ENCODE data around the gene ZNF280A.
"Not testable (repeated sequence)": the region's sequence is repeated elsewhere in the genome, so short reads cannot be mapped to it uniquely, and the experiment has no call there.

The ZNF280A gene

DNA sequence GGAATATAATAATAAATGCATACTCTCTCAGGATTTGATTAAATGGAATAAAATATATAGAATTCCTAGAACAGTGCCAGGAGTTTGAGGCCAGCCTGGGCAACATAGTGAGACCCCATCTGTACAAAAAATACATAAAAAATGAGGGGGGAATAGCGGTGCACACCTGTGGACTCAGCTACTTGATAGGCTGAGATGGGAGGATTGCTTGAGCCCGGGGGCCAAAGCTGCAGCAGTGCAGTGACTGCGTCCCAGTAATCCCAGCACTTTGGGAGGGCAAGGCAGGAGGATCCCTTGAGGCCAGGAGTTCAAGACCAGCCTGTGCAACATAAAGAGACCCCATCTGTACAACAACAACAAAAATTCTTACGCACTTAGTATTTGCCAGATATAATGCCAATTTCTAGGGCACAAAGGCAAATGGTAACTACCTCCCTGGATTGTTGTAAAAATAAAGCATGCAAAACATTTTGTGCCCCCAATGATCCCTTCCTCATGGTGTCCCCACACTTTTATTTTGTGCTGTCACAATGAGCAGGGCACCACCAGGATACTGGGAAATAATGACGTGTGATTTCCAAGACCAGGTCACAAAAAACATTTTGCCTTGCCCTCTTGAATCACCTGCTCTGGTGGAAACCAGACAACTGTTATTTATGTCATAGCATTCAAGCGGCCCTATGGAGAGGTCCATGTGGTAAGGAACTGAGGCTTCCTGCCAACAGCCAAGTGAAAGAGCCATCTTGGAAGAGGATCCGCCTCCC is 18.3 kb upstream of the ZNF280A start:
- Histone ChIP-seq H3K36me3 (ENCODE audit: control insufficient read depth, insufficient read depth, low read length) (no peaks in the 10 kb centered on the region), H3K4me1 (ENCODE audit: control insufficient read depth, insufficient read depth, low read length) (no peaks in the 10 kb centered on the region), H3K9me3 (ENCODE audit: control insufficient read depth, insufficient read depth, low read depth, low read length) (no peaks in the 10 kb centered on the region), H3K9ac (ENCODE audit: low read length) (no peak overlapping the region), H3K4me3 (ENCODE audit: low read depth, low read length) (no peak overlapping the region), H3K27me3 (ENCODE audit: control insufficient read depth, insufficient read depth, low read length) (peaks cover 82% of the 10 kb centered on the region), H3K27ac (ENCODE audit: low read depth, low read length) (no peak overlapping the region)

DNA sequence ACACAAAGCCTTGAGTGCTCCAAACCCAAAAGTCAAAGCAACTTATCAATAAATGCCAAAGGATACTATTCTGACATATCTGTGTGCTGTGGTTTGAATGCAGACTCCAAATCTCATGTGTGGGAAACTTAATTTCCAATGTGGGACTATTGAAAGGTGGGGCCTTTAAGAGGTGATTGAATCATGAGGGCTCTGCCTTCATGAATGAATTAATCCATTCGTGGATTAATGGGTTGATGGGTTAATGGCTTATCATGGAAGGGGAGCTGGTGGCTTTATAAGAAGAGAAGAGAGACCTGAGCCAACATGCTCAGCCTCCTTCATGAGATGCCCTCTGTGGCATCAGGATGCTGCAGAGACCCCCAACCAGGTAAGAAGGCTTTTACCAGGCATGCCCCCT is 16.8 kb upstream of the ZNF280A start:
- H3K4me1 ChIP-seq (ENCODE audit: control insufficient read depth, insufficient read depth, low read length), result no peaks in the 10 kb centered on the region
- peaks cover 79% of the 10 kb centered on the region for H3K27me3 ChIP-seq (ENCODE audit: control insufficient read depth, insufficient read depth, low read length)
- H3K4me3 ChIP-seq (ENCODE audit: low read depth, low read length), result no peak overlapping the region
- no peaks in the 10 kb centered on the region for H3K9me3 ChIP-seq (ENCODE audit: control insufficient read depth, insufficient read depth, low read depth, low read length)
- no peak overlapping the region for H3K9ac ChIP-seq (ENCODE audit: low read length)
- H3K27ac ChIP-seq (ENCODE audit: low read depth, low read length), result no peak overlapping the region
- no peaks in the 10 kb centered on the region for H3K36me3 ChIP-seq (ENCODE audit: control insufficient read depth, insufficient read depth, low read length)

DNA sequence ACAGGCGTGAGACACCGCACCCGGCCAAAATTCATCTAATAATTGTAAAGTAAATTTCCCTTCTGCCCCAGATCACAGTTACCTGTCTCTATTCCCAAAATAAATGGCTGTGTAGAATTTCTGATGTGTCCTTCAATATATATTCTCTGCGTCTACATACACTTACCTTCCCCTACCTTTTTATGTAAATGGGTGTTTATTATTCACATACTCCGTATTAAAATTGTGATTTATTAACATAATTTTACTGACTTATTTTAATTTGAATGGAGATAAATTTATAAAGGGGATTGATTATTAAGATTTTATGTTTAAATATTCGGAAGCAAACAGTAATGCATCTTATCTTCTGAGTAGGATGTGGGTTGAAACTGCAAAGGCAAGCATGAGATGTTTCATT is 16.4 kb upstream of the ZNF280A start:
- no peak overlapping the region for H3K4me3 ChIP-seq (ENCODE audit: low read depth, low read length)
- no peak overlapping the region for H3K9ac ChIP-seq (ENCODE audit: low read length)
- no peak overlapping the region for H3K27ac ChIP-seq (ENCODE audit: low read depth, low read length)
- peaks cover 79% of the 10 kb centered on the region for H3K27me3 ChIP-seq (ENCODE audit: control insufficient read depth, insufficient read depth, low read length)
- no peaks in the 10 kb centered on the region for H3K9me3 ChIP-seq (ENCODE audit: control insufficient read depth, insufficient read depth, low read depth, low read length)
- no peaks in the 10 kb centered on the region for H3K36me3 ChIP-seq (ENCODE audit: control insufficient read depth, insufficient read depth, low read length)
- no peaks in the 10 kb centered on the region for H3K4me1 ChIP-seq (ENCODE audit: control insufficient read depth, insufficient read depth, low read length)

DNA sequence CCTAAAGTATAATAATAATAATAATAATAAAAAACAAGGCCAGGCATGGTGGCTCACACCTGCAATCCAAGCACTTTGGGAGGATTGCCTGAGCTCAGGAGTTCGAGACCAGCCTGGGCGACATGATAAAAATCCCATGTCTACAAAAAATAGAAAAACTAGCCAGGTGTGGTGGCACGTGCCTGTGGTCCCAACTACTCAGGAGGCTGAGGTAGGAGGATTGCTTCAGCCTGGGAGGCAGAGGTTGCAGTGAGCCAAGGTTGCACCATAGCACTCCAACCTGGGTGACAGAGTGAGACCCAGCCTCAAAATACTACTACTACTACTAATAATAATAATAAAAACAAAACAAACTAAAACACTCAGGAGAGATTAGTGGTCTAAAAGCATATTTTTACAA is 15.6 kb upstream of the ZNF280A start:
- H3K27ac ChIP-seq (ENCODE audit: low read depth, low read length), result no peak overlapping the region
- no peaks in the 10 kb centered on the region for H3K4me1 ChIP-seq (ENCODE audit: control insufficient read depth, insufficient read depth, low read length)
- no peak overlapping the region for H3K4me3 ChIP-seq (ENCODE audit: low read depth, low read length)
- peaks cover 79% of the 10 kb centered on the region for H3K27me3 ChIP-seq (ENCODE audit: control insufficient read depth, insufficient read depth, low read length)
- no peak overlapping the region for H3K9ac ChIP-seq (ENCODE audit: low read length)
- H3K9me3 ChIP-seq (ENCODE audit: control insufficient read depth, insufficient read depth, low read depth, low read length), result no peaks in the 10 kb centered on the region
- H3K36me3 ChIP-seq (ENCODE audit: control insufficient read depth, insufficient read depth, low read length), result no peaks in the 10 kb centered on the region

DNA sequence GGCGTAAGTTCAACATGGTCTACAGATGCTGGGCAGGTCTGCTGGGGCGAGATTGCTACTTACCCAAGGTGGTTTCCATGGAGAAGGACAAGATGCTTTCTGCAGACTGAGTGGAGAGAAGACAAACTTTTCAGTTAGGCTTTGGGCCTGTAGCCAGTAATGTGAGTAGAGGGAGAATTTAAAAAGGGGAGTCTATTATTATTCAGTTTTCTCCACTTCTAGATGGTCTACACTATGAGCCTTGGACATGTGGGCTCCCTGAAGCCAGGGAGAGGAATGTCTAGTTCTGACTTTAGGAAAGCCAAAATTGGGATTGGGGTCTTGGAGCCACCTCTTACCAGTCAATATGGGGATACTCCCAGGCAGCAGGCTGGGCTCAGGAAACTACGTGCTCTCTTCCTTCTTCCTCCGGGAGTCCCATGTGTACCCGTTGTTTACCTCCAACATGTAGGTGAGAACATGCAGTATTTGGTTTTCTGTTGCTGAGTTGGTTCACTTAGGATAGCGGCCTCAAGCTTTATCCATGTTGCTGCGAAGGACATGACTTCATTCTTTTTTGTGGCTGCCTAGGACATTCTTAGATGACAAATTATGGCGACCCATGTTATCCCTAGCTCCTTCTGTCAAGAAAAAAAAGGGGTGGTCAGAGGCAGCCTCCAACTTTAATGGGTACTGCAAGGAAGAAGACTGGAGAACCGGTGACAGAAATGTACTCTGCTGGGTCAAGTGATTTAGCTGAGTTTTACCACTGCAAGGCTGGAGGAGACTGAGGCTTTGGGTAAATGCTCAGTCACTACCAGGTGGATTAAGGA is 14.7 kb upstream of the ZNF280A start:
- no peak overlapping the region for H3K27ac ChIP-seq (ENCODE audit: low read depth, low read length)
- H3K4me3 ChIP-seq (ENCODE audit: low read depth, low read length), result no peak overlapping the region
- no peaks in the 10 kb centered on the region for H3K9me3 ChIP-seq (ENCODE audit: control insufficient read depth, insufficient read depth, low read depth, low read length)

DNA sequence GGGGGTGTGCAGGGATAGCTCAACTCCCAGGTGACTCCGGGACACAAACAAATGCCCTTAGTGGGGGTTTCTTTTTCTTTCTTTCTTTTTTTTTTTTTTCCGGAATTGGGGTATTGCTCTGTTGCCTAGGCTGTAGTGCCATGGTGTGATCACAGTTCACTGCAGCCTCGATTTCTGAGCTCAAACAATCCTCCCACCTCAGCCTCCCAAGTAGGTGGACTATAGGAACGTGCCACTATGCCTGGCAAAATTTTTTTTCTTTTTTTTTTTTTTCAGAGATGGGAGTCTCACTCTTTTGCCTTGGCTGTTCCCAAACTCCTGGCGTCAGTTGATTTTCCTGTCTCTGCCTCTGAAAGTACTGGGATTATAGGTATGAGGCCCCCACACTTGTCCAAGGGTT is 13.8 kb upstream of the ZNF280A start:
- H3K27ac ChIP-seq (ENCODE audit: low read depth, low read length), result no peak overlapping the region
- no peaks in the 10 kb centered on the region for H3K36me3 ChIP-seq (ENCODE audit: control insufficient read depth, insufficient read depth, low read length)
- no peaks in the 10 kb centered on the region for H3K9me3 ChIP-seq (ENCODE audit: control insufficient read depth, insufficient read depth, low read depth, low read length)
- no peak overlapping the region for H3K9ac ChIP-seq (ENCODE audit: low read length)
- H3K4me3 ChIP-seq (ENCODE audit: low read depth, low read length), result no peak overlapping the region
- no peaks in the 10 kb centered on the region for H3K4me1 ChIP-seq (ENCODE audit: control insufficient read depth, insufficient read depth, low read length)
- peaks cover 74% of the 10 kb centered on the region for H3K27me3 ChIP-seq (ENCODE audit: control insufficient read depth, insufficient read depth, low read length)

More for the DNA sequence above, 14.7 kb upstream of the ZNF280A start:
- no peak overlapping the region for H3K9ac ChIP-seq (ENCODE audit: low read length)
- no peaks in the 10 kb centered on the region for H3K4me1 ChIP-seq (ENCODE audit: control insufficient read depth, insufficient read depth, low read length)
- no peaks in the 10 kb centered on the region for H3K36me3 ChIP-seq (ENCODE audit: control insufficient read depth, insufficient read depth, low read length)
- peaks cover 73% of the 10 kb centered on the region for H3K27me3 ChIP-seq (ENCODE audit: control insufficient read depth, insufficient read depth, low read length)

DNA sequence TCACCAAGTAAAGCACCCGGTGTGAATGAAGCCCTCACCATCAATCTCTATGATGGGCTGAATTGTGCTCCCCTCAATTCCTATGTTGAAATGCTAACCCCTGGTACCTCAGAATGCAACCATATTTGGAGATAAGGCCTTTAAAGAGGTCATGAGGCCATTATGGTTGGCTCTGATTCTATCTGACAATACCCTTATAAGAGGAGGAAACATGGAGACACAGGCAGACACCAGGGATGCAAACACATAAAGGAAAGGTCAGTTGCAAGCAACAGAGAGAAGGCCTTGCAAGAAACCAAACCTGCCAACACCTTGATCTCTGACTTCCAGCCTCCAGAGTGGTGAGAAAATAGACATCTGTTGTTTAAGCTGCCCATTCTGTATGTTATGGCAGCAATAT is 13.3 kb upstream of the ZNF280A start:
- no peak overlapping the region for H3K4me3 ChIP-seq (ENCODE audit: low read depth, low read length)
- H3K9me3 ChIP-seq (ENCODE audit: control insufficient read depth, insufficient read depth, low read depth, low read length), result no peaks in the 10 kb centered on the region
- H3K27ac ChIP-seq (ENCODE audit: low read depth, low read length), result no peak overlapping the region
- no peak overlapping the region for H3K9ac ChIP-seq (ENCODE audit: low read length)
- no peaks in the 10 kb centered on the region for H3K36me3 ChIP-seq (ENCODE audit: control insufficient read depth, insufficient read depth, low read length)
- H3K4me1 ChIP-seq (ENCODE audit: control insufficient read depth, insufficient read depth, low read length), result no peaks in the 10 kb centered on the region
- peaks cover 74% of the 10 kb centered on the region for H3K27me3 ChIP-seq (ENCODE audit: control insufficient read depth, insufficient read depth, low read length)

DNA sequence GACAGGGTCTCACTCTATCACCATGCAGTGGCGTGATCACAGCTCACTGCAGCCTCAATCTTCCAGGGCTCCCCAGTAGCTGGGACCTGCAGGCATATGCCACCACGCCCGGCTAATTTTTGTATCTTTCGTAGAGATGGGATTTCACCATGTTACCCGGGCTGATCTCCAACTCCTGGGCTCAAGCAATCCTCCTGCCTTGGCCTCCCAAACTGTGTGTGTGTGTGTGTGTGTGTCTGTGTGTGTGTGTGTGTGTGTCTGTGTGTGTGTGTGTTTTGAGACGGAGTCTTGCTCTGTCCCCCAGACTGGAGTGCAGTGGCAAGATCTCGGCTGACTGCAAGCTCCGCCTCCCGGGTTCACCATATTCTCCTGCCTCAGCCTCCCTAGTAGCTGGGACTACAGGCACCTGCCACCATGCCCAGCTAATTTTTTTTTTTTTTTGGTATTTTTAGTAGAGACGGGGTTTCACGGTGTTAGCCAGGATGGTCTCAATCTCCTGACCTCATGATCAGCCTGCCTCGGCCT is 12.5 kb upstream of the ZNF280A start:
- not testable (repeated sequence) for H3K36me3 ChIP-seq (ENCODE audit: control insufficient read depth, insufficient read depth, low read length); H3K4me1 ChIP-seq (ENCODE audit: control insufficient read depth, insufficient read depth, low read length); H3K9me3 ChIP-seq (ENCODE audit: control insufficient read depth, insufficient read depth, low read depth, low read length); H3K4me3 ChIP-seq (ENCODE audit: low read depth, low read length); H3K27ac ChIP-seq (ENCODE audit: low read depth, low read length); H3K9ac ChIP-seq (ENCODE audit: low read length)
- H3K27me3 ChIP-seq (ENCODE audit: control insufficient read depth, insufficient read depth, low read length), result peaks cover 73% of the 10 kb centered on the region

DNA sequence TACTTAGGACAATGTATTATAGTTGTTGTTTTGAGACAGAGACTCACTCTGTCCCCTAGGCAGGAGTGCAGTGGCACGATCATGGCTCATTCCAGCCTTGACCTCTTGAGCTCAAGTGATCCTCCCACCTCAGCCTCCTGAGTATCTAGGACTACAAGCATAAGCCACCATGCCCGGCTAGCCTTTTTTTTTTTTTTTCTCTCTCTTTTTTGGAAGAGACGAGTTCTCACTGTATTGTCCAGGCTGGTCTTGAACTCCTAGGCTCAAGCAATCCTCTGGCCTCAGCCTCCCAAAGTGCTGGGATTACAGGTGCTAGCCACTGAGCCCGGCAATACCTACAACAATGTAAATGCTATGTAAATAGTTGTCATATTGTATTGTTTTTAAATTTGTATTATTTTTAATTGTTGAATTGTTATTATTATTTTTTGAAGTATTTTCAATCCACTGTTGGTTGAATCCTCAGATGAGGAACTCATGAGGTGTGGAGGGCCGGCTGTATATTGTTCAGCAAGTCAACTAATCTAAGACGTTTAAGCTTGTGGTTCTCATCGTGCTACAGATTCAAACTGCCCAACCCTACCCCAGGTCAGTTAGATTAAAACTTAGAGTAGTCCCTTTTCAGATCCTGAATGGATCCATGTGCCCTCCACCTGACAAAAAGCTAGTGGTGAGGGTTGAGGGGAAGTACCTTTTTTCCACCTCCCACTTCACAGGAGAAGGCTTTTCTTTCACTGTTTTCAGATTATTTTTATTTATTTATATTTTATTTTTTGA is 11.9 kb upstream of the ZNF280A start:
- peaks cover 71% of the 10 kb centered on the region for H3K27me3 ChIP-seq (ENCODE audit: control insufficient read depth, insufficient read depth, low read length)

DNA sequence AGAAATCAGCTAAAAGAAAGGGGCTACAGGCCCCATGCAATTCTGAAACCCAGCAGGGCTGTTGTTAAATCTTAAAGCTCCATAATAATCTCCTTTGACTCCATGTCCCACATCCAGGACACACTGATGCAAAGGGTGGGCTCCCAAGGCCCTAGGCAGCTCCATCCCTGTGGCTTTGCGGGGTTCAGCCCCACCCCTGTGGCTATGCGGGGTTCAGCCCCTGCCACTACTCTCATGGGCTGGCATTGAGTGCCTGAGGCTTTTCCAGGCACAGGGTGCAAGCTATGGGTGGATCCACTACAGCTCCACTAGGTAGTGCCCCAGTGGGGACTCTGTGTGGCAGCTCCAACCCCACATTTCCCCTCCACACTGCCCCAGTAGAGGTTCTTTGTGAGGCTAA is 8.7 kb upstream of the ZNF280A start:
- Histone ChIP-seq H3K4me3 (ENCODE audit: low read depth, low read length) (no peak overlapping the region), H3K36me3 (ENCODE audit: control insufficient read depth, insufficient read depth, low read length) (no peaks in the 10 kb centered on the region), H3K9me3 (ENCODE audit: control insufficient read depth, insufficient read depth, low read depth, low read length) (no peaks in the 10 kb centered on the region), H3K27ac (ENCODE audit: low read depth, low read length) (no peak overlapping the region), H3K9ac (ENCODE audit: low read length) (no peak overlapping the region), H3K4me1 (ENCODE audit: control insufficient read depth, insufficient read depth, low read length) (no peaks in the 10 kb centered on the region), H3K27me3 (ENCODE audit: control insufficient read depth, insufficient read depth, low read length) (peaks cover 73% of the 10 kb centered on the region)

More for the DNA sequence above, 11.9 kb upstream of the ZNF280A start:
- Histone ChIP-seq H3K9ac (ENCODE audit: low read length) (no peak overlapping the region), H3K4me3 (ENCODE audit: low read depth, low read length) (no peak overlapping the region), H3K9me3 (ENCODE audit: control insufficient read depth, insufficient read depth, low read depth, low read length) (no peaks in the 10 kb centered on the region), H3K4me1 (ENCODE audit: control insufficient read depth, insufficient read depth, low read length) (no peaks in the 10 kb centered on the region), H3K27ac (ENCODE audit: low read depth, low read length) (no peak overlapping the region), H3K36me3 (ENCODE audit: control insufficient read depth, insufficient read depth, low read length) (no peaks in the 10 kb centered on the region)

Measured in HUES6 (cell line).